Measurements from ENCODE around the gene SYNGR1. TPM values are rescaled to one million over a fixed set of nuclear protein-coding genes. Genes with fewer than 3 reads are reported as not detected.

The SYNGR1 gene
- total RNA-seq, 4 donors from 2014 or later: 13.3 to 35.5 (median 21.5) TPM

DNA sequence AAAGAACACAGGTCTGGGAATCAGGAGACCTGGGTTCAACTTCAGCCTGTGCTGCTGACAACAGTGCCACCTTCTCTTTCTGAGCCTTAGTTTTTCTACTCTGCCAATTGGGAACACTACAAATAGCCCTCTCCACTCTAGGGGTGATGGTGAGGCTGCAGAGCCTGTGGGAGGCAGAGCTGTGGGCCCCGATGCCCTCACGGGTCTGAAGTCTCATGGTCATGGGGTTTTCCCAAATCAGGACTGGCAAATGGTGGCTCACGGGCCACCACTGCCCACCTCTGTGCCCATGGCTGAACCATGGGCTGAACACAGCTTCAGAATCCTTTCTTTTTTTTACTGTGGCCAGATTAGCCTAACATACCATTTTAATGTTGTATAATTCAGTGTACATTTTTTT, 19.8 kb downstream of the SYNGR1 start:
- Histone ChIP-seq H3K27ac (no peak overlapping the region), H3K9me3 (peaks cover 0 to 7% (median 3%) of the 10 kb centered on the region in 3 donors), H3K4me1 (peaks cover 0 to 24% (median 6%) of the 10 kb centered on the region in 3 donors), H3K36me3 (peaks cover 0 to 15% (median 0%) of the 10 kb centered on the region in 3 donors), H3K27me3 (no peaks in the 10 kb centered on the region), H3K4me3 (no peak overlapping the region)
- 80 to 94% methylated on average over 3 of the region's 3 CpGs for WGBS, 2 donors
- TF ChIP-seq, protein P1, sequence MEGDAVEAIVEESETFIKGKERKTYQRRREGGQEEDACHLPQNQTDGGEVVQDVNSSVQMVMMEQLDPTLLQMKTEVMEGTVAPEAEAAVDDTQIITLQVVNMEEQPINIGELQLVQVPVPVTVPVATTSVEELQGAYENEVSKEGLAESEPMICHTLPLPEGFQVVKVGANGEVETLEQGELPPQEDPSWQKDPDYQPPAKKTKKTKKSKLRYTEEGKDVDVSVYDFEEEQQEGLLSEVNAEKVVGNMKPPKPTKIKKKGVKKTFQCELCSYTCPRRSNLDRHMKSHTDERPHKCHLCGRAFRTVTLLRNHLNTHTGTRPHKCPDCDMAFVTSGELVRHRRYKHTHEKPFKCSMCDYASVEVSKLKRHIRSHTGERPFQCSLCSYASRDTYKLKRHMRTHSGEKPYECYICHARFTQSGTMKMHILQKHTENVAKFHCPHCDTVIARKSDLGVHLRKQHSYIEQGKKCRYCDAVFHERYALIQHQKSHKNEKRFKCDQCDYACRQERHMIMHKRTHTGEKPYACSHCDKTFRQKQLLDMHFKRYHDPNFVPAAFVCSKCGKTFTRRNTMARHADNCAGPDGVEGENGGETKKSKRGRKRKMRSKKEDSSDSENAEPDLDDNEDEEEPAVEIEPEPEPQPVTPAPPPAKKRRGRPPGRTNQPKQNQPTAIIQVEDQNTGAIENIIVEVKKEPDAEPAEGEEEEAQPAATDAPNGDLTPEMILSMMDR (IDR thresholded peaks at IDR 0.05): no peak
- intact Hi-C loops (cut with DNase I): no loop called here
- no peak for DNase-seq

DNA sequence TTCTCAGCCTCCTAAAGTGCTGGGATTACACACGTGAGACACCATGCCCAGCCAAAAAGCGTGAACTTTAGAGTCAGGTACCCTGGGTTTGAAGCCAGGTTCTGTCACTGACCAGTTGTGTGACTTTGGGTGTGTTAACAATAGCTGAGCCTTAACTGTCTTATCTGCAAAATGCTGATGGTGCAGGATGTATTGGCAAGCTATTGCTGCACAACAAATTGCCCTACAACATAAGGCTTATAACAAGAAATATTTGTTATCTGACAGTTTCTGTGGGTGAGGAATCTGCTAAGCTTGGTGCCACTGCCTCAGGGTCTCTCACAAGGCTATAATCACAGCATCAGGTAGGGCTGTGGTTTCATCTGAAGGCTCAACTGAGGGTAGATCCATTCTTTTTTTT, 21.9 kb downstream of the SYNGR1 start:
- 82 to 89% methylated on average over 2 of the region's 2 CpGs for WGBS, 2 donors
- intact Hi-C loops (cut with DNase I): no loop called here
- H3K4me1 ChIP-seq: peaks cover 0 to 14% (median 6%) of the 10 kb centered on the region in 3 donors
- TF ChIP-seq POLR2A (IDR thresholded peaks at IDR 0.05): no peak
- TF ChIP-seq, protein P1 (IDR thresholded peaks at IDR 0.05): no peak
- peaks cover 0 to 33% (median 0%) of the 10 kb centered on the region in 3 donors for H3K36me3 ChIP-seq
- H3K27me3 ChIP-seq: no peaks in the 10 kb centered on the region
- no peak overlapping the region for H3K4me3 ChIP-seq
- peaks cover 0 to 7% (median 3%) of the 10 kb centered on the region in 3 donors for H3K9me3 ChIP-seq
- no peak overlapping the region for H3K27ac ChIP-seq
- no peak for DNase-seq

DNA sequence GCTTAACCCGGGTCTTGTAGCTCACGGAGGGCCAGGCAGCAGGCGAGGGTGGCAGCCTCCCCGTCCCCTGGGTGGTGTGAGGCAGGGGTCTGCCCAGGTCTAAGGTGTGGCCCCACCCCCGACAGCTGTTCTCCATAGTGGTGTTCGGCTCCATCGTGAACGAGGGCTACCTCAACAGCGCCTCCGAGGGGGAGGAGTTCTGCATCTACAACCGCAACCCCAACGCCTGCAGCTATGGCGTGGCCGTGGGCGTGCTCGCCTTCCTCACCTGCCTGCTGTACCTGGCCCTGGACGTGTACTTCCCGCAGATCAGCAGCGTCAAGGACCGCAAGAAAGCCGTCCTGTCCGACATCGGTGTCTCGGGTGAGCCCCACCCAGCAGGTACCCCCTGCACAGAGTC, 24.4 kb downstream of the SYNGR1 start:
- no peak for DNase-seq
- Histone ChIP-seq H3K4me1 (no peaks in the 10 kb centered on the region), H3K27ac (no peak overlapping the region)

DNA sequence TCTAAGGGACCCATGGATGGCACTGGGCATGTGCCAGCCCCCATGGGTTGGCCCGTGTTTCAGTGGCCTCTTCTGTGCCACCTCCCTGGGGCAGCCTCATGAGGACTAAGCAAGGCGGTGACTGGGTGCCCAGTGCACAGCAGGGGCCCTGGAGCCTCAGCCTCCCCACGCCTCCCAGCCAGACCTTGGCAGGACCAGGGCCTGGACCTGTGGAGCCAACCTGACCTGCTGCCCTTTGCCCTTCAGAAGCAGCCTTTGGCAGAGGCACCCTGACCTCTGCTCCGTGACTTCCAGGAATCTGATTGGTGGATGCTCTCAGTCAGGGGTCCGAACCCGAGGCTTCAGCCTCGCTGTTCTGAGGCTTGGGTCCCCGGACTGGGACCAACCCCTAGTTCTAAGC, 25.0 kb downstream of the SYNGR1 start:
- Histone ChIP-seq H3K27me3 (no peaks in the 10 kb centered on the region), H3K36me3 (peaks cover 0 to 52% (median 0%) of the 10 kb centered on the region in 3 donors), H3K4me1 (peaks cover 0 to 3% (median 0%) of the 10 kb centered on the region in 3 donors), H3K9me3 (peaks cover 0 to 7% (median 3%) of the 10 kb centered on the region in 3 donors), H3K4me3 (no peak overlapping the region), H3K27ac (no peak overlapping the region)
- no peak for TF ChIP-seq POLR2A (IDR thresholded peaks at IDR 0.05)
- WGBS, 2 donors: 71 to 83% methylated on average over 1 of the region's 8 CpGs
- no peak for DNase-seq
- intact Hi-C loops (cut with DNase I): no loop called here

More for the DNA sequence above, 24.4 kb downstream of the SYNGR1 start:
- Histone ChIP-seq H3K4me3 (no peak overlapping the region), H3K27me3 (no peaks in the 10 kb centered on the region), H3K9me3 (peaks cover 0 to 7% (median 3%) of the 10 kb centered on the region in 3 donors), H3K36me3 (peaks cover 0 to 52% (median 0%) of the 10 kb centered on the region in 3 donors)
- WGBS, 2 donors: 86% methylated on average over 21 of the region's 24 CpGs; no CpG with 5 or more reads in 1 of the 2 donors
- TF ChIP-seq POLR2A (IDR thresholded peaks at IDR 0.05): no peak
- TF ChIP-seq, protein P1 (IDR thresholded peaks at IDR 0.05): no peak
- intact Hi-C loops (cut with DNase I): no loop called here

DNA sequence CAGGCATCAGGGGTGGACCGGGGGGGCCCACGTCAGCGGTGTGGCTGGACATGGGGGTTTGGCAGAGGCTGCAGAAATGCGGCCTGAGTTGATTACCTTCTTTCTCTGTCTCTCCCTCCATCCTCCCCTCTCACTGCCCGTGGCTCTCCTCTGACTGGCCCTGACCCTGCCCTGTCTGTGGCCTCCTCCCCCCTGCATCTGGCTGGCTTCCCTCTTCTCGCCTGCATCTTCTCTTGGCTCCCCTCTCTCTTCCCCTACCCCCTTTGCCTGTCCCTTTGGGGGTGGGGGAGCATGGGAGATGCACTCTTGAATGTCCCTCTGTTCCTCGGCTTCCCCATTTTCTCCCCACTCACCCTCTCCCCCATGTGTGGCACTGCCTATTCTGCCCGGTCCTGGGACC, 25.9 kb downstream of the SYNGR1 start:
- 64 to 71% methylated on average over 5 to 8 of the region's 8 CpGs for WGBS, 2 donors
- DNase-seq: no peak
- Histone ChIP-seq H3K27ac (no peak overlapping the region), H3K4me1 (peaks cover 0 to 9% (median 0%) of the 10 kb centered on the region in 3 donors), H3K36me3 (peaks cover 0 to 52% (median 0%) of the 10 kb centered on the region in 3 donors), H3K27me3 (no peaks in the 10 kb centered on the region), H3K4me3 (no peak overlapping the region), H3K9me3 (peaks cover 0 to 7% (median 3%) of the 10 kb centered on the region in 3 donors)
- intact Hi-C loops (cut with DNase I): no loop called here
- no peak for TF ChIP-seq POLR2A (IDR thresholded peaks at IDR 0.05)
- TF ChIP-seq, protein P1 (IDR thresholded peaks at IDR 0.05): no peak

Data from esophagus squamous epithelium (tissue), 5 donors.